CD14-positive monocyte (primary cell): ENCODE measurements around the gene GATA1. TPM values are rescaled to one million over a fixed set of nuclear protein-coding genes. Genes with fewer than 3 reads are reported as not detected.

Source experiments
- DNase-seq, 3 donors: peaks; one replicate each; pipeline ENCODE4 v3.0.0-alpha.2; 2011 to 2022
- H2AFZ ChIP-seq: 2 replicates; pipeline ENCODE4 v1.6.0; 2012; ENCODE audit warnings: mild to moderate bottlenecking, low read depth, low read length, inconsistent platforms; ENCODE audit not compliant: insufficient read depth, poor library complexity, severe bottlenecking
- H3K27ac ChIP-seq, 2 donors: 1 replicate in 1 of 2; 2 replicates in 1 of 2; pipeline ENCODE4 v1.5.1; 2012 to 2013; ENCODE audit warnings: low read length in 2 of 2, control low read depth in 1 of 2, inconsistent platforms in 1 of 2, low read depth in 1 of 2, mild to moderate bottlenecking in 1 of 2
- H3K27me3 ChIP-seq, 2 donors: one replicate each; pipeline versions ENCODE4 v1.6.0 to v1.6.1; 2011 to 2013; ENCODE audit warnings: low read length in 2 of 2; ENCODE audit not compliant: control insufficient read depth in 2 of 2, insufficient read depth in 2 of 2
- H3K36me3 ChIP-seq, 2 donors: replicated peaks in 1 of 2; 1 replicate in 1 of 2; 2 replicates in 1 of 2; pipeline versions ENCODE4 v1.5.1 to v1.6.1; 2012 to 2013; ENCODE audit warnings: low read length in 2 of 2, control low read depth in 1 of 2, inconsistent platforms in 1 of 2, mild to moderate bottlenecking in 1 of 2; ENCODE audit not compliant: insufficient read depth in 2 of 2, control insufficient read depth in 1 of 2
- H3K4me1 ChIP-seq, 2 donors: 1 replicate in 1 of 2; 2 replicates in 1 of 2; pipeline versions ENCODE4 v1.5.1 to v1.6.1; 2012 to 2013; ENCODE audit warnings: low read length in 2 of 2, control low read depth in 1 of 2, inconsistent platforms in 1 of 2, mild to moderate bottlenecking in 1 of 2, moderate library complexity in 1 of 2; ENCODE audit not compliant: insufficient read depth in 2 of 2, control insufficient read depth in 1 of 2
- H3K4me2 ChIP-seq: replicated peaks from 2 replicates; pipeline ENCODE3; 2012; ENCODE audit warnings: low read length, moderate library complexity, mild to moderate bottlenecking; ENCODE audit not compliant: poor library complexity, severe bottlenecking; ENCODE audit errors: extremely low read depth
- H3K4me3 ChIP-seq, 3 experiments: fragments of 200-600 bp in 1 of 3; sonication (generic) in 1 of 3; replicated peaks in 1 of 3; 1 replicate in 2 of 3; 2 replicates in 1 of 3; pipeline ENCODE4 v1.5.1; 2011 to 2013; ENCODE audit warnings: low read length in 3 of 3, mild to moderate bottlenecking in 3 of 3, control low read depth in 2 of 3, low read depth in 2 of 3, inconsistent platforms in 1 of 3, moderate library complexity in 1 of 3
- H3K79me2 ChIP-seq: 2 replicates; pipeline ENCODE4 v1.6.0; 2012; ENCODE audit warnings: mild to moderate bottlenecking, control low read depth, inconsistent platforms, low read length, moderate library complexity; ENCODE audit not compliant: insufficient read depth
- H3K9ac ChIP-seq: 2 replicates; pipeline ENCODE4 v1.6.0; 2017; ENCODE audit warnings: low read length, mild to moderate bottlenecking; ENCODE audit not compliant: insufficient read depth, poor library complexity, severe bottlenecking
- H3K9me3 ChIP-seq, 2 donors: replicated peaks in 1 of 2; 1 replicate in 1 of 2; 2 replicates in 1 of 2; pipeline versions ENCODE4 v1.5.1 to v1.6.1; 2012 to 2013; ENCODE audit warnings: low read length in 2 of 2, control low read depth in 1 of 2; ENCODE audit not compliant: control insufficient read depth in 1 of 2, insufficient read depth in 1 of 2
- H4K20me1 ChIP-seq: 2 replicates; pipeline ENCODE4 v1.6.0; 2012; ENCODE audit warnings: mild to moderate bottlenecking, low read length, control low read depth, moderate library complexity; ENCODE audit not compliant: insufficient read depth
- H3K27ac Mint-ChIP-seq, 7 donors: one replicate each; pipeline ENCODE4 v1.8.0; 2020; ENCODE audit warnings: mild to moderate bottlenecking in 7 of 7, mixed read lengths in 7 of 7, moderate library complexity in 6 of 7, inconsistent platforms in 2 of 7
- H3K27me3 Mint-ChIP-seq, 3 donors: one replicate each; pipeline ENCODE4 v1.8.0; 2021 to 2022; ENCODE audit warnings: low read depth in 3 of 3, mild to moderate bottlenecking in 3 of 3, mixed read lengths in 3 of 3, moderate library complexity in 3 of 3, inconsistent platforms in 1 of 3
- H3K36me3 Mint-ChIP-seq, 2 donors: one replicate each; pipeline ENCODE4 v1.8.0; 2020; ENCODE audit warnings: mixed read lengths in 2 of 2, inconsistent platforms in 1 of 2, mild to moderate bottlenecking in 1 of 2
- H3K4me1 Mint-ChIP-seq: one replicate; pipeline ENCODE4 v1.8.0; 2020; ENCODE audit warnings: mild to moderate bottlenecking, mixed read lengths
- H3K4me3 Mint-ChIP-seq, 2 donors: one replicate each; pipeline ENCODE4 v1.8.0; 2020; ENCODE audit warnings: mild to moderate bottlenecking in 2 of 2, mixed read lengths in 2 of 2, moderate library complexity in 1 of 2
- H3K9me3 Mint-ChIP-seq, 7 donors: one replicate each; pipeline ENCODE4 v1.8.0; 2020 to 2022; ENCODE audit warnings: mixed read lengths in 7 of 7, mild to moderate bottlenecking in 6 of 7, moderate library complexity in 6 of 7, inconsistent platforms in 2 of 7
- CTCF ChIP-seq: fragments of 200-600 bp; IDR thresholded peaks from one replicate; pipeline ENCODE4 v1.8.0; 2022; ENCODE audit warnings: antibody characterized with exemption, mild to moderate bottlenecking
- WGBS: methylation state at CpG from one replicate; pipeline ENCODE4 v1.1.5; 2013; ENCODE audit warnings: missing lambda C conversion rate; ENCODE audit not compliant: insufficient coverage; 5-methylcytosine and 5-hydroxymethylcytosine counted together
- intact Hi-C, 2 donors: fragments of 100-400 bp; cut with micrococcal nuclease; formaldehyde crosslinking; loops; one replicate each; pipeline versions ENCODE4 v1.15.0 to v1.15.1; 2023
- polyA plus RNA-seq, 3 donors: library from polyadenylated mRNA; depleted of rRNA in 1 of 3; unstranded in 2 of 3; stranded (reverse) in 1 of 3; fragments of 300-500 nt in 2 of 3; fragments of >200 nt in 1 of 3; fragmentation: Illumina TruSeq in 2 of 3; gene quantifications; 1 replicate in 2 of 3; 2 replicates in 1 of 3; pipeline ENCODE4 v1.2.3, GENCODE V29; 2012 to 2021

GATA1 gene
- polyA plus RNA-seq, 3 donors: not detected

GRCh38 chrX:48789366-48790220 is 3.2 kb downstream of the GATA1 start:
- no peaks in the 10 kb centered on the region for H3K36me3 ChIP-seq
- H3K4me1 Mint-ChIP-seq: peaks cover 13% of the 10 kb centered on the region
- H3K9me3 Mint-ChIP-seq: no peaks in the 10 kb centered on the region
- no peak for DNase-seq
- no peaks in the 10 kb centered on the region for H4K20me1 ChIP-seq
- H3K9me3 ChIP-seq: no peaks in the 10 kb centered on the region
- peaks cover 0 to 11% of the 10 kb centered on the region in 2 donors for H3K4me1 ChIP-seq
- H2AFZ ChIP-seq: peak overlapping the region; percentile 35
- H3K36me3 Mint-ChIP-seq: no peaks in the 10 kb centered on the region
- TF ChIP-seq CTCF: no peak
- H3K4me3 Mint-ChIP-seq: no peak overlapping the region
- no peak overlapping the region for H3K4me2 ChIP-seq
- H3K79me2 ChIP-seq: no peaks in the 10 kb centered on the region
- intact Hi-C loops: loop anchor here in 1 of 2 donors (10.0 kb wide), 1 partner anchor 45 kb away; no protein-coding TSS in a partner anchor
- no peak overlapping the region for H3K9ac ChIP-seq
- peak overlapping the region in 1 of 7 donors; percentile 10 for H3K27ac Mint-ChIP-seq
- no peak overlapping the region for H3K4me3 ChIP-seq
- WGBS: no CpG with 5 or more reads among the region's 7 CpGs
- peaks cover 3 to 12% (median 3%) of the 10 kb centered on the region in 3 donors for H3K27me3 Mint-ChIP-seq
- no peaks in the 10 kb centered on the region for H3K27me3 ChIP-seq
- H3K27ac ChIP-seq: no peak overlapping the region

GRCh38 chrX:48790477-48790876 is 4.1 kb downstream of the GATA1 start:
- Histone ChIP-seq H3K36me3 (no peaks in the 10 kb centered on the region), H2AFZ (no peak overlapping the region), H3K27ac (no peak overlapping the region), H3K79me2 (no peaks in the 10 kb centered on the region), H3K27me3 (no peaks in the 10 kb centered on the region), H3K4me1 (peaks cover 0 to 11% of the 10 kb centered on the region in 2 donors), H3K9me3 (no peaks in the 10 kb centered on the region), H3K4me3 (no peak overlapping the region), H4K20me1 (no peaks in the 10 kb centered on the region), H3K4me2 (no peak overlapping the region), H3K9ac (no peak overlapping the region)
- H3K36me3 Mint-ChIP-seq: no peaks in the 10 kb centered on the region
- WGBS: 77% methylated on average over 4 of the region's 5 CpGs
- H3K4me1 Mint-ChIP-seq: peaks cover 13% of the 10 kb centered on the region
- no peak overlapping the region for H3K27ac Mint-ChIP-seq
- H3K9me3 Mint-ChIP-seq: no peaks in the 10 kb centered on the region
- DNase-seq: no peak
- intact Hi-C loops: loop anchor here in 1 of 2 donors (10.0 kb wide), 1 partner anchor 46 kb away; no protein-coding TSS in a partner anchor
- peaks cover 3 to 12% (median 3%) of the 10 kb centered on the region in 3 donors for H3K27me3 Mint-ChIP-seq
- no peak for TF ChIP-seq CTCF
- H3K4me3 Mint-ChIP-seq: no peak overlapping the region
